HepG2 (cell line): ENCODE measurements around the gene ALOX5AP. TPM values are rescaled to one million over a fixed set of nuclear protein-coding genes. Genes with fewer than 3 reads are reported as not detected.

Experiments
- ATAC-seq: fragments of 200-7000 bp; cut with Tn5 transposase; 3 replicates; pipeline ENCODE4 v1.9.1; 2020; ENCODE audit warnings: mild to moderate bottlenecking, moderate library complexity
- BruUV-seq: library from RNA; stranded (reverse); fragments of 400-500 nt; replicated peaks from 2 replicates; lab custom pipeline; 2021; lab: Mats Ljungman, UMichigan
- CTCF ChIA-PET: fragments of 300-600 bp; formaldehyde crosslinking; extraction: SDS; loops from one replicate; lab custom pipeline; 2021; ENCODE audit warnings: low total read pairs, inconsistent platforms, low intra/inter-chr PET ratio; lab: Yijun Ruan, JAX
- POLR2A ChIA-PET: fragments of 350-600 bp; sonication (Branson Sonifier 250); formaldehyde crosslinking; loops from one replicate; lab custom pipeline; 2020; ENCODE audit warnings: antibody characterized with exemption, inconsistent platforms; lab: Yijun Ruan, JAX
- DNase-seq: peaks from one replicate; pipeline ENCODE4 v3.0.0-alpha.2; 2015; ENCODE audit warnings: low spot score
- FAIRE-seq: peaks from 3 replicates; lab custom pipeline; 2011; peaks lifted over from hg19 to GRCh38; lab: Jason Lieb, UNC
- H2AFZ ChIP-seq: one replicate; pipeline ENCODE4 v1.6.1; 2011; ENCODE audit warnings: low read length, inconsistent platforms
- H3K27ac ChIP-seq: fragments of 300-600 bp; 3 replicates; pipeline ENCODE4 v1.8.0; 2011; ENCODE audit warnings: mixed run types, mild to moderate bottlenecking, mixed read lengths, low read length, inconsistent platforms; ENCODE audit not compliant: insufficient read depth; ENCODE audit errors: extremely low read length
- H3K27me3 ChIP-seq, 2 experiments: fragments of 200-600 bp in 1 of 2; 2 replicates in 1 of 2; 3 replicates in 1 of 2; pipeline versions ENCODE4 v1.6.0 to v1.8.0; 2011; ENCODE audit warnings: low read length in 2 of 2, mild to moderate bottlenecking in 2 of 2, moderate library complexity in 2 of 2, inconsistent platforms in 1 of 2; ENCODE audit not compliant: insufficient read depth in 2 of 2, control insufficient read depth in 1 of 2
- H3K36me3 ChIP-seq, 2 experiments: fragments of 200-600 bp in 1 of 2; replicated peaks in 1 of 2; 2 replicates in 1 of 2; 3 replicates in 1 of 2; pipeline versions ENCODE4 v1.5.1 to v1.8.0; 2011; ENCODE audit warnings: low read length in 2 of 2, inconsistent platforms in 1 of 2; ENCODE audit not compliant: insufficient read depth in 2 of 2, control insufficient read depth in 1 of 2
- H3K4me1 ChIP-seq: 2 replicates; pipeline ENCODE4 v1.5.1; 2012; ENCODE audit warnings: low read length, inconsistent platforms; ENCODE audit not compliant: insufficient read depth
- H3K4me2 ChIP-seq: 2 replicates; pipeline ENCODE4 v1.6.0; 2011; ENCODE audit warnings: low read depth, low read length, inconsistent platforms
- H3K4me3 ChIP-seq, 3 experiments: fragments of 200-600 bp in 1 of 3; sonication (generic), shearing (Covaris generic) in 1 of 3; replicated peaks in 1 of 3; 2 replicates each; pipeline ENCODE4 v1.5.1; 2011 to 2016; ENCODE audit warnings: low read length in 3 of 3, inconsistent platforms in 2 of 3, low read depth in 2 of 3, mild to moderate bottlenecking in 2 of 3, control low read depth in 1 of 3, mixed read lengths in 1 of 3; ENCODE audit not compliant: insufficient read depth in 1 of 3
- H3K79me2 ChIP-seq: one replicate; pipeline ENCODE4 v1.6.1; 2011; ENCODE audit warnings: low read length, inconsistent platforms; ENCODE audit not compliant: insufficient read depth
- H3K9ac ChIP-seq: 2 replicates; pipeline ENCODE4 v1.6.0; 2011; ENCODE audit warnings: mild to moderate bottlenecking, low read depth, low read length, inconsistent platforms; ENCODE audit not compliant: insufficient read depth
- H3K9me3 ChIP-seq: 2 replicates; pipeline ENCODE4 v1.5.1; 2012; ENCODE audit warnings: mild to moderate bottlenecking, low read length
- H4K20me1 ChIP-seq: 2 replicates; pipeline ENCODE4 v1.6.0; 2011; ENCODE audit warnings: inconsistent platforms, mild to moderate bottlenecking, low read length, moderate library complexity; ENCODE audit not compliant: insufficient read depth
- ATM ChIP-seq: fragments of 450-650 bp; IDR thresholded peaks from 2 replicates; pipeline ENCODE4 v1.7.1; 2017; ENCODE audit warnings: mild to moderate bottlenecking, borderline replicate concordance
- CENPX ChIP-seq: sonication (generic); formaldehyde crosslinking; IDR thresholded peaks from 2 replicates; pipeline ENCODE4 v1.9.0; 2021; ENCODE audit warnings: mild to moderate bottlenecking, missing genetic modification reagents, moderate library complexity
- ETV5 ChIP-seq: IDR thresholded peaks from 2 replicates; pipeline ENCODE4 v1.6.1; 2018; ENCODE audit warnings: missing biosample characterization, missing genetic modification reagents, inconsistent platforms, borderline replicate concordance
- IKZF4 ChIP-seq: sonication (generic); formaldehyde crosslinking; IDR thresholded peaks from 2 replicates; pipeline ENCODE4 v1.5.1; 2020; ENCODE audit warnings: borderline replicate concordance, mild to moderate bottlenecking, low read depth, missing genetic modification reagents; ENCODE audit errors: not compliant biosample characterization
- MED13 ChIP-seq: sonication (generic); formaldehyde crosslinking; IDR thresholded peaks from 2 replicates; pipeline ENCODE4 v1.5.0; 2020; ENCODE audit warnings: missing genetic modification reagents
- NONO ChIP-seq, 2 experiments: fragments of 450-650 bp in 1 of 2; sonication (generic) in 1 of 2; formaldehyde crosslinking in 1 of 2; IDR thresholded peaks in 1 of 2; conservative IDR thresholded peaks in 1 of 2; 2 replicates each; pipeline versions ENCODE4 v1.6.1 to v1.8.0; 2017 to 2022; ENCODE audit warnings: mild to moderate bottlenecking in 1 of 2, missing genetic modification reagents in 1 of 2, moderate library complexity in 1 of 2
- RAD21 ChIP-seq: fragments of 450-650 bp; formaldehyde crosslinking; IDR thresholded peaks from 2 replicates; pipeline ENCODE4 v1.5.0; 2020; ENCODE audit warnings: mild to moderate bottlenecking
- RFXANK ChIP-seq: IDR thresholded peaks from 2 replicates; pipeline ENCODE4 v1.6.1; 2016
- SALL1 ChIP-seq: sonication (generic); formaldehyde crosslinking; IDR thresholded peaks from 2 replicates; pipeline ENCODE4 v1.8.0; 2022; ENCODE audit warnings: mild to moderate bottlenecking, missing genetic modification reagents
- ZNF12 ChIP-seq: sonication (generic); formaldehyde crosslinking; IDR thresholded peaks from 2 replicates; pipeline ENCODE4 v1.5.0; 2020; ENCODE audit warnings: missing genetic modification reagents
- ZNF24 ChIP-seq: fragments of 450-650 bp; IDR thresholded peaks from 2 replicates; pipeline ENCODE4 v1.6.1; 2017; ENCODE audit warnings: antibody characterized with exemption, mild to moderate bottlenecking
- ZNF292 ChIP-seq: sonication (generic); formaldehyde crosslinking; IDR thresholded peaks from 2 replicates; pipeline ENCODE4 v1.8.1; 2022; ENCODE audit warnings: mild to moderate bottlenecking, low read depth, missing genetic modification reagents, borderline replicate concordance
- ZNF337 ChIP-seq: sonication (generic); formaldehyde crosslinking; IDR thresholded peaks from 2 replicates; pipeline ENCODE4 v1.5.1; 2020; ENCODE audit warnings: missing genetic modification reagents, low read depth, mild to moderate bottlenecking, borderline replicate concordance
- ZNF343 ChIP-seq: sonication (generic); formaldehyde crosslinking; IDR thresholded peaks from 2 replicates; pipeline ENCODE4 v1.4.0; 2020; ENCODE audit warnings: mild to moderate bottlenecking, missing genetic modification reagents
- ZNF510 ChIP-seq: sonication (generic); formaldehyde crosslinking; IDR thresholded peaks from 2 replicates; pipeline ENCODE4 v1.4.0; 2020; ENCODE audit warnings: low read depth, mild to moderate bottlenecking, missing genetic modification reagents
- ZNF543 ChIP-seq: sonication (generic); formaldehyde crosslinking; IDR thresholded peaks from 2 replicates; pipeline ENCODE4 v1.4.0; 2020; ENCODE audit warnings: mild to moderate bottlenecking, missing genetic modification reagents
- ZNF775 ChIP-seq: sonication (generic); formaldehyde crosslinking; IDR thresholded peaks from 2 replicates; pipeline ENCODE4 v1.4.0; 2020; ENCODE audit warnings: missing genetic modification reagents, mild to moderate bottlenecking, moderate library complexity, borderline replicate concordance
- WGBS: methylation state at CpG from one replicate; pipeline ENCODE4 v1.1.6; 2017; ENCODE audit warnings: low lambda C conversion rate; 5-methylcytosine and 5-hydroxymethylcytosine counted together
- in situ Hi-C: cut with HindIII; loops from 2 replicates; pipeline ENCODE4 v1.10.0; 2017; ENCODE audit warnings: low pct_unique_long_range_greater_than_20kb; ENCODE audit not compliant: extremely low pct_ligation_motif_present
- intact Hi-C: fragments of 100-400 bp; cut with micrococcal nuclease; formaldehyde crosslinking; loops from one replicate; pipeline ENCODE4 v1.10.0; 2022; ENCODE audit not compliant: unreplicated experiment
- polyA plus RNA-seq, 8 experiments: library from polyadenylated mRNA; depleted of rRNA in 3 of 8; stranded (reverse) in 7 of 8; unstranded in 1 of 8; fragments of >200 nt; fragmentation: Illumina TruSeq in 4 of 8; extraction: Trizol in 4 of 8; gene quantifications; 2 replicates each; pipeline versions ENCODE4 v1.2.1 to v1.2.3, GENCODE V29; 2011 to 2016; ENCODE audit warnings: low read depth in 4 of 8, missing spikeins in 1 of 8, mixed read lengths in 1 of 8; ENCODE audit not compliant: insufficient read depth in 1 of 8
- total RNA-seq, 5 experiments: library from RNA; depleted of rRNA; stranded (reverse); fragments of >200 nt; fragmentation: Illumina TruSeq; extraction: Trizol; gene quantifications; 2 replicates each; pipeline ENCODE4 v1.2.3, GENCODE V29; 2016; ENCODE audit warnings: low read depth in 1 of 5
- TF ChIP-seq, protein P1 (sequence below): sonication (generic); formaldehyde crosslinking; IDR thresholded peaks from 2 replicates; pipeline ENCODE4 v1.4.0; 2020; ENCODE audit warnings: missing genetic modification reagents, low read depth, mild to moderate bottlenecking, borderline replicate concordance
- TF ChIP-seq, protein P2 (sequence below): sonication (generic); formaldehyde crosslinking; IDR thresholded peaks from 2 replicates; pipeline ENCODE4 v1.5.1; 2020; ENCODE audit warnings: missing genetic modification reagents, mild to moderate bottlenecking, borderline replicate concordance

Gene ALOX5AP
- total and polyA plus RNA-seq, 2 of the 13 experiments (the other 11 are each of a cell fraction or from before 2014, with no cell fraction given), result 0.97 to 1.2 TPM

- POLR2A ChIA-PET, result no interaction called here
These were observed 14.7 kb downstream of the ALOX5AP start for GRCh38 chr13:30750036-30750435.

DNA sequence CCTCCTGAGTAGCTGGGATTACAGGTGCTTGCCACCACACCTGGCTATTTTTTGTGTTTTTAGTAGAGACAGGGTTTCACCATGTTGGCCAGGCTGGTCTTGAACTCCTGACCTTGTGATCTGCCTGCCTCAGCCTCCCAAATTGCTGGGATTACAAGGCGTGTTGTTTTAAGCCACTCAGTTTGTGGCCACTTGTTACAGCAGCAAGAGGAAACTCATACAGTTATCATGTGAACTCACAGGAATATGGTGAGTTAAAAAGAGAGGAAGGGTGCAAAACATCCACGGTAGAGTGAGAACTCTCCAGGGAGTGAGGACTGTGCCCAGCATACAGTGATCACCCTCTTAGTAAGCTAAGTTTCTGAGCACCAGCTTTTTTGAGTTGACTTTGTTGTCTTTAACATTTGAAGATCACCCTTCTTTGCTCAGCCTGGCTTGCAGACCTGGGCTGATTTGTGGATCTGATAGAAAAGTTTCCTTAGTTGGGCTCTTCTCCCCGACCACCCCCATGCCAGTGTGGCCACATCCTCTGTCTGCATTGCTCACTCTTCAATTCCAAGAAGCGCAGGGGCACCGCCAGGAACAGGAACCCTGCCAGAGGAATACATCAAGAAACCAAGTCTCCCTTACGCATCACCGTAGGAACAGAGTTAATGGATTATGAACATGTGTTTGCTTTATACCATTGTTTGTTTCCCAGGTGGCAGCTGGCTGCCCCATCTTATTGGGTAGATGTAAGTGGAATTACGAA lies 16.0 kb downstream of the ALOX5AP start:
- no peak overlapping the region for H2AFZ ChIP-seq
- ChIA-PET CTCF (no interaction called here), POLR2A (no interaction called here)
- no peak overlapping the region for H3K27ac ChIP-seq
- H3K79me2 ChIP-seq, result no peaks in the 10 kb centered on the region
- H4K20me1 ChIP-seq, result no peaks in the 10 kb centered on the region
- intact Hi-C loops, result no loop called here
- no peak overlapping the region for H3K4me2 ChIP-seq
- WGBS, result 67% methylated on average over 8 of the region's 8 CpGs
- DNase-seq (no peak), ATAC-seq (no peak), FAIRE-seq (no peak)
- no peaks in the 10 kb centered on the region for H3K9me3 ChIP-seq
- peaks cover 22% of the 10 kb centered on the region for H3K4me1 ChIP-seq
- TF ChIP-seq ZNF337 (CRISPR knock-in tag) (no peak), ZNF24 (no peak), RAD21 (CRISPR knock-in tag) (no peak), ZNF12 (peak; percentile 93), ZNF292 (CRISPR knock-in tag) (no peak), ZNF510 (no peak), NONO (IDR thresholded peaks at IDR 0.05) (no peak), NONO (CRISPR knock-in tag; conservative IDR thresholded peaks at IDR 0.05) (no peak)
- TF ChIP-seq, protein P1, sequence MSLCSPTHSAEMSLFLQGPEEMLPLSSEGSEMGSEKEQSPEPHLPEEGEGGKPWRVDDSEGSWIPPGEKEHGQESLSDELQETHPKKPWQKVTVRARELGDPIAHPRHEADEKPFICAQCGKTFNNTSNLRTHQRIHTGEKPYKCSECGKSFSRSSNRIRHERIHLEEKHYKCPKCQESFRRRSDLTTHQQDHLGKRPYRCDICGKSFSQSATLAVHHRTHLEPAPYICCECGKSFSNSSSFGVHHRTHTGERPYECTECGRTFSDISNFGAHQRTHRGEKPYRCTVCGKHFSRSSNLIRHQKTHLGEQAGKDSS (CRISPR knock-in tag), result no peak
- TF ChIP-seq, protein P2, sequence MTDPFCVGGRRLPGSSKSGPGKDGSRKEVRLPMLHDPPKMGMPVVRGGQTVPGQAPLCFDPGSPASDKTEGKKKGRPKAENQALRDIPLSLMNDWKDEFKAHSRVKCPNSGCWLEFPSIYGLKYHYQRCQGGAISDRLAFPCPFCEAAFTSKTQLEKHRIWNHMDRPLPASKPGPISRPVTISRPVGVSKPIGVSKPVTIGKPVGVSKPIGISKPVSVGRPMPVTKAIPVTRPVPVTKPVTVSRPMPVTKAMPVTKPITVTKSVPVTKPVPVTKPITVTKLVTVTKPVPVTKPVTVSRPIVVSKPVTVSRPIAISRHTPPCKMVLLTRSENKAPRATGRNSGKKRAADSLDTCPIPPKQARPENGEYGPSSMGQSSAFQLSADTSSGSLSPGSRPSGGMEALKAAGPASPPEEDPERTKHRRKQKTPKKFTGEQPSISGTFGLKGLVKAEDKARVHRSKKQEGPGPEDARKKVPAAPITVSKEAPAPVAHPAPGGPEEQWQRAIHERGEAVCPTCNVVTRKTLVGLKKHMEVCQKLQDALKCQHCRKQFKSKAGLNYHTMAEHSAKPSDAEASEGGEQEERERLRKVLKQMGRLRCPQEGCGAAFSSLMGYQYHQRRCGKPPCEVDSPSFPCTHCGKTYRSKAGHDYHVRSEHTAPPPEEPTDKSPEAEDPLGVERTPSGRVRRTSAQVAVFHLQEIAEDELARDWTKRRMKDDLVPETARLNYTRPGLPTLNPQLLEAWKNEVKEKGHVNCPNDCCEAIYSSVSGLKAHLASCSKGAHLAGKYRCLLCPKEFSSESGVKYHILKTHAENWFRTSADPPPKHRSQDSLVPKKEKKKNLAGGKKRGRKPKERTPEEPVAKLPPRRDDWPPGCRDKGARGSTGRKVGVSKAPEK (CRISPR knock-in tag), result no peak
- no peaks in the 10 kb centered on the region for H3K36me3 ChIP-seq
- H3K4me3 ChIP-seq, result no peak overlapping the region
- BruUV-seq, result no TSS peak
- in situ Hi-C loops, result no loop called here
- H3K9ac ChIP-seq, result no peak overlapping the region
- no peaks in the 10 kb centered on the region for H3K27me3 ChIP-seq

More at GRCh38 chr13:30750036-30750435, 14.7 kb downstream of the ALOX5AP start:
- no peak for DNase-seq
- intact Hi-C loops (no loop called here), in situ Hi-C loops (no loop called here)
- no TSS peak for BruUV-seq
- FAIRE-seq, result no peak
- Histone ChIP-seq H3K27me3 (no peaks in the 10 kb centered on the region), H4K20me1 (no peaks in the 10 kb centered on the region), H3K9ac (no peak overlapping the region), H3K27ac (no peak overlapping the region), H3K36me3 (no peaks in the 10 kb centered on the region), H3K4me1 (peaks cover 35% of the 10 kb centered on the region), H3K79me2 (no peaks in the 10 kb centered on the region), H3K9me3 (no peaks in the 10 kb centered on the region), H3K4me3 (no peak overlapping the region), H2AFZ (no peak overlapping the region), H3K4me2 (no peak overlapping the region)
- no peak for TF ChIP-seq SALL1 (CRISPR knock-in tag)
- no peak for TF ChIP-seq ATM
- TF ChIP-seq ZNF543 (CRISPR knock-in tag), result no peak
- no peak for TF ChIP-seq ETV5 (CRISPR knock-in tag)
- no peak for TF ChIP-seq RFXANK (CRISPR knock-in tag)
- no peak for TF ChIP-seq MED13
- no peak for TF ChIP-seq IKZF4
- no peak for TF ChIP-seq CENPX (CRISPR knock-in tag)
- TF ChIP-seq ZNF343 (CRISPR knock-in tag), result no peak
- no peak for TF ChIP-seq ZNF775 (CRISPR knock-in tag)
- ATAC-seq, result no peak
- CTCF ChIA-PET, result no interaction called here
- WGBS, result 55% methylated on average over 4 of the region's 4 CpGs
